Medulla oblongata (tissue), 1 donor: Measurements from ENCODE around the gene CEP41.

Experiments
- DNase-seq: peaks from one replicate; pipeline ENCODE4 v3.0.0-alpha.2; 2015; ENCODE audit errors: extremely low spot score

The CEP41 gene

GRCh38 chr7:130369110-130369711 lies 71.6 kb downstream of the CEP41 start:
- DNase-seq = no peak

- no peak for DNase-seq
These were observed 72.7 kb downstream of the CEP41 start for GRCh38 chr7:130367836-130368746.

GRCh38 chr7:130367088-130367755 lies 73.6 kb downstream of the CEP41 start:
- no peak for DNase-seq

DNA sequence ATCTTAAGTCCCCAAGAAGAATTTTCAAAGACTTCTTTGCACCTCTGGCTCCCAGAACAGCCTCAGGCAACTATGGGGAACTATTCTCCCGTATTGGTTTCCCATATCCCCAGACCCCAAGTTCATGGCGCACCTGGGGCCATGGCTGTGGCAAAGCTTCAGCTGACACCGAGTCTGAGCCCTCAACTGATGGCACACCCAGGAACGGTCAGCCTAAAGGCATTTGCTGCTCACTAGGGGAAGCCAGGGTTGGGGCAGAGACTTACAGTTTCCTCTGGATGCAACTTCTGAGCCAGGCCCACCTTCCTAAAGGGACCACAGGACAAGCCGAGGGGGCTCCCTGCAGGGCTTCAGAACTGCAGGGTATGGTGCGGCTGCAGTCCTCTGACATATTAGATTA lies 74.3 kb downstream of the CEP41 start:
- DNase-seq = no peak

DNA sequence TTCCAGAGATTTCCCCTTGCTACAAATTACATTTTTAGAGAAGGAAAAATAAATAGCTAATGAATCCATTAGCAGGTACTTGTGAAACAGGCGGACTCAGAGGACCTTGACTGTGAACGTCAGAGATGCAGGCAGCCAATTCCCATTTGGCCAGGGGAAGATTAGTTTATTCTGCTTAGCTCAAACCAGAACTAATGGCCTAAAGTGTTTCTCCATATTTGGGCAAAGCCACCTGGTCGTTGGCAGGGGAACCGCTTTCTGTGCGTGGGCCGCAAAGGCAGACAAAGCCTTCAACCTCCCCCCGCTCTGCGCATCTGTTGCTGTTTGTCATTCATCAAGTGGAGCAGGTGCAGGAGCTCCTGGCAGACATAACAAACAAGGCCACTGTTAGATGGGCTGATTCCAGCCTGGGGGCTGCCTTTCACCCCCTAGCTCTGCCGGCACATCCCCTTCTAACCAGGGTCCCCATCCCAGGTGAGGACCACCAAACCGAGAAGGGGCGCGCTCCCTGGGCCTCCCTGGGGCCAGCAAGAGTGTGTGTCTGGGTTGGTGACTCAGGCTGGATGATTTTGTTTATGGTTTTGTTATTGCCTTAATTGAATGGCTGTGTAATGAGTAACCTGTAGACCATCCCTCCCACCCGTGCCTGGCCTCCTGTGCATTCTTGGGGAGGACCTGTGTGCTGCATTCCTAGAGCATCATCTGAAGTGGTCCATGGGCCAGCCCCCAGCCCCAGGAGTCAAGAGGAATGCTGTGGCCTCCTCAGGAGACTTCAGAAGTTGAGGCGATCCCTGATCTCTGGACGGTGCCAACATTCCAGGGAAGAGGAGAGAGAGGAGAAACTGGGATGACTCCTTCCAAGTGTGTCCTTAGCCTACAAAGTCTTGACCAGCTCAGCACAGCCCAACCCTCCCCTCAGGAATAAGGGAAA lies 75.0 kb downstream of the CEP41 start:
- DNase-seq = peak; percentile 9

GRCh38 chr7:130365088-130365487 lies 75.7 kb downstream of the CEP41 start:
- DNase-seq = no peak

- DNase-seq = no peak
These were observed 76.4 kb downstream of the CEP41 start for GRCh38 chr7:130364451-130364850.

- DNase-seq = no peak
These were observed 77.6 kb downstream of the CEP41 start for GRCh38 chr7:130363026-130363847.

- no peak for DNase-seq
These were observed 78.5 kb downstream of the CEP41 start for GRCh38 chr7:130362251-130362816.

DNA sequence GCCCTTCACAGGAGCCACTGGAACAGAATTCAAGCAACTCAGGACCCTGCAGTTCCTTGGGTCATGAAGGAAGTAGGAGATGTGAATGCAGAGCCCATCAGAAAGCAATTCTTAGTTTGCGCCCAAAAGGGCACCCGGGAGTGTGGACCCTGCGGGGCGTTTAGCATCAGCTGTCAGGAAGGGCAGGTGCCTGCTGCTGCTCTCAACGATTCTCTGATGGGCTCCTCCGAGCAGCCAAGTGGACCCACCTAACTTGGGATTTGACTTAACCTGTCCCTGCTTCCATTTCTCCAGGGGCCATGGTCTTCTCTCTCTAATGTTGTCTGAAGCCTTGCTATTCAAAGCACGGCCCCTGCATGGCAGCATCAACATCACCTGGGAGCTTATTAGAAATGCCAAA lies 79.1 kb downstream of the CEP41 start:
- DNase-seq = no peak

DNA sequence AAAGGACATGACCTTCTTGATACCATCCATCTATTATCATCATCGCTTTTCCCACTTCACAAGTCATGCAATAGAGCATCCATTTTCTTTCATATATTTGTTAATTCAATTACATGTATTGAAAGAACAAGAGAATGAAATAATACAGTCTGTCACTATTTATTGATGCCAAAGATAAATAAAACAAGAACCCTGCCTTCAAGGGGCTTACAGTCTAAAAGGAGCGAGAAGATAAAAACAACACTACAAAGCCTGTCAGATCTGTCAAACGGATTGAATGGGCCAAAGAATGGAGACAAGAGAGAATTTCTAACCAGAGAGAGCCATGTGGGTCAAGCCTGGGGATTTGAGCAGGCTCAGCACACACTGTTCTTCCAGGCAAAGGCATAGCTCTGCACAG lies 80.3 kb downstream of the CEP41 start:
- no peak for DNase-seq

GRCh38 chr7:130359276-130359857 lies 81.4 kb downstream of the CEP41 start:
- no peak for DNase-seq

DNA sequence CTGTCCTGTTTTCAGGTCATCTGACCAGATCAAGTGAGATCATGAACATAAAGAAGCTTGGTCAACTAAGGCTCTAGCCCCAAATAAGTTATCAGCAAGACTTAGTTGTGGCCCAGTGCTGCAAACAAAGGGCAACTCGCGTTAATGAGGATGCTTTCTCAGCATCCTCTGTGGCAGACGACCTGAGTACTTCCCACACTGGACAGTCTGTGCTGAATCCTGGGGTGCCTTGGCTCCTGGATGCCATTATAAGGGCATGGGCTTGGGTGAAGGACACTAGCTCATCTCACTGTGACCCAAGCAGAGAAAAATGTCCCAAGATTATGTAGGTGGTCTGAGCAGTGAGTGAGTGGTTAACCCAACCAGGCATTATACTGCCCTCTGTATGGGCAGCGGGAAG lies 82.3 kb downstream of the CEP41 start:
- no peak for DNase-seq

DNA sequence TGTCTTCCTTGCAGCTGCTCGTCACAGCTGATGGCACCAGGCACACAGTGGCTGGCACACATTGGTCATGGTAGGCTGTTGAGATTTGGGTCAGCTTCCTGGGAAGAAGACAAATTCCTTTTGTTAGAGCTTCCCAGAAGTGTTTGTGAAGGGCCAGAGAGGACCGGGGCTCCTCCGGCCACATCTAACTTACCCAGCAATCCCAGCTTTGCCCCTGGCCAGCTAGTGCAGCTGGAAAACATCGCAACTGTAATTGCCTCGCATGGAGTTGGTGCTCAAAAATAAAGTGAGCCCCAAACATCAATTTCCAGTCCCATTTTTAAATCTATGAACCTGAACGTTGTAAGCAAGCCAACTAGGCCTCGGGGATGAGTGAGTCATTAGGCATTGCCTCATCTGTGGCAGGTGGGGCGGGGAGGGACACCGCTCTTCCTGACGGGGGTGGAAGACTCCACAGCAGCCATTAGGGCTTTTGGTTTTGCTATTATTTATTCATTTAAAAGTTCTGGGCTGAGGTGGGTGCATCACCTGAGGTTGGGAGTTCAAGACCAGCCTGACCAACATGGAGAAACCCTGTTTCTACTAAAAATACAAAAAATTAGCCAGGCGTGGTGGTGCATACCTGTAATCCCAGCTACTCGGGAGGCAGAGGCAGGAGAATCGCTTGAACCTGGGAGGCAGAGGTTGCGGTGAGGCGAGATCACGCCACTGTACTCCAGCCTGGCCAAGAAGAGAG lies 83.8 kb downstream of the CEP41 start:
- DNase-seq = peak; percentile 25

GRCh38 chr7:130356121-130356875 lies 84.5 kb downstream of the CEP41 start:
- DNase-seq = no peak

- no peak for DNase-seq
These were observed 87.6 kb downstream of the CEP41 start for GRCh38 chr7:130353196-130353595.

DNA sequence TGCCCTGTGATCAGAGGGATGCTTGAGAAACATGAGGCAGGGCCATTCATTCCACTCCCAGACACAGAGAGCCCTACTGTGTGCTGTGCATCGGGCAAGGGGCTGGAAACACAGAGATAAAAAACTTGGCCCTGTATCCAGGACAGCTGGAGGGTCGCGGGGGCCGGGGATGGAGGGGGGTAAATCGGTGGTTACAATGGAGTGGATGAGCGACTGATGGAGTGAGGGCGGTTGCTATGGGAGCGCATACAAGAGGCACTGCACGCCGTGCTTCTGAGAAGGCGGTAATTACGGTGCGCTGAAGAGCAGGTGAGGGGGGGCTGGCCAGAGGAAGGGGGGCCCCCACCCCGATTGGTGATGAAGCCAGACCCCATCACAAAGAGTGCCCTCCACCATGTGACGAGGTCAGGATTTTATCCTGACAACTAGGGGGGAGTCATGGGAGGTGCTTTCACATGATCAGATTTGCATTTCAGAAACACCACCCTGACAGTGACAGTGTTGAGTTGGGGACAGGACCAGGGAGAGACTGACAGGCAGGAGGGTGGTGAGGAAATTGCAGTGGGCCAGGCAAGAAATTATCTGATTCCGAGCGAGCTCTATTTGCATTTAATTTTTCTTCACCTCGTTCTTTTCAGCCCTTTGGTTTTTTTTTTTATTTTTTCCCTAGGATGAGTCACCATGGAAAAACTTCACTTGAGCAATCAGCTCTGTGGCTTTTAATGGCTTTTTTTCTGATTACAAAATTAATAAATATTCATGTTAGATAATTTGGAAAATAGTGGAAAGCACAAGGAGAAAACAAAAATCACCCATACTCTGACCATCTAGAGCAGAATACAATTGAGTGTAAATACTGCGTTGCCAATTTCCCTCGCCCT lies 88.4 kb downstream of the CEP41 start:
- DNase-seq = no peak

GRCh38 chr7:130351791-130352090 lies 89.1 kb downstream of the CEP41 start:
- DNase-seq = no peak
